DOHH2 (cell line): Measurements from ENCODE around the gene LETMD1.

Experiments used
- H3F3A ChIP-seq: fragments of 200-600 bp; sonication (generic), shearing (Covaris generic); 2 replicates; pipeline ENCODE4 v1.6.0; 2016; ENCODE audit warnings: antibody characterized with exemption, mild to moderate bottlenecking; ENCODE audit not compliant: control insufficient read depth, insufficient read depth
- H3K27ac ChIP-seq: fragments of 200-600 bp; sonication (generic); 2 replicates; pipeline ENCODE4 v1.5.1; 2014; ENCODE audit warnings: low read depth, mild to moderate bottlenecking, low read length, moderate library complexity
- H3K27me3 ChIP-seq: fragments of 200-600 bp; sonication (generic); 2 replicates; pipeline ENCODE4 v1.6.1; 2014; ENCODE audit warnings: mild to moderate bottlenecking, low read length, mixed read lengths; ENCODE audit not compliant: control insufficient read depth
- H3K36me3 ChIP-seq: fragments of 200-600 bp; sonication (generic); 2 replicates; pipeline ENCODE4 v1.6.1; 2014; ENCODE audit warnings: mild to moderate bottlenecking, low read length, moderate library complexity, mixed read lengths; ENCODE audit not compliant: control insufficient read depth
- H3K4me1 ChIP-seq: fragments of 200-600 bp; sonication (generic); 2 replicates; pipeline ENCODE4 v1.6.1; 2014; ENCODE audit warnings: mild to moderate bottlenecking, low read length, mixed read lengths; ENCODE audit not compliant: control insufficient read depth
- H3K4me2 ChIP-seq: fragments of 200-600 bp; sonication (generic); 2 replicates; pipeline ENCODE4 v1.6.0; 2014; ENCODE audit warnings: mild to moderate bottlenecking, low read length, moderate library complexity
- H3K4me3 ChIP-seq: fragments of 200-600 bp; sonication (generic); 2 replicates; pipeline ENCODE4 v1.5.1; 2014; ENCODE audit warnings: mild to moderate bottlenecking, low read length, mixed read lengths
- H3K79me2 ChIP-seq: fragments of 200-600 bp; sonication (generic); 2 replicates; pipeline ENCODE4 v1.6.1; 2014; ENCODE audit warnings: mild to moderate bottlenecking, low read length, mixed read lengths; ENCODE audit not compliant: control insufficient read depth
- H3K9me2 ChIP-seq: fragments of 200-600 bp; sonication (generic); replicated peaks from 2 replicates; pipeline ENCODE4 v1.6.1; 2014; ENCODE audit warnings: mild to moderate bottlenecking, low read length, mixed read lengths; ENCODE audit not compliant: control insufficient read depth
- H3K9me3 ChIP-seq: fragments of 200-600 bp; sonication (generic); 2 replicates; pipeline ENCODE4 v1.6.1; 2014; ENCODE audit warnings: antibody characterized with exemption, low read length, mixed read lengths; ENCODE audit not compliant: control insufficient read depth, insufficient read depth
- H4K20me1 ChIP-seq: fragments of 200-600 bp; sonication (generic); 2 replicates; pipeline ENCODE4 v1.6.0; 2014; ENCODE audit warnings: low read depth, mild to moderate bottlenecking, antibody characterized with exemption, low read length, moderate library complexity; ENCODE audit not compliant: control insufficient read depth, insufficient read depth
- EZH2phosphoT487 ChIP-seq: fragments of 200-600 bp; sonication (generic); IDR thresholded peaks from 2 replicates; pipeline ENCODE4 v1.6.1; 2017; ENCODE audit warnings: borderline replicate concordance, mild to moderate bottlenecking, antibody characterized with exemption, low read length, moderate library complexity, mixed read lengths
- TF ChIP-seq, protein P1 (sequence below): fragments of 200-600 bp; sonication (generic); IDR thresholded peaks from one replicate; pipeline ENCODE4 v1.5.1; 2014; ENCODE audit warnings: antibody characterized with exemption, mild to moderate bottlenecking, low read depth, low read length; ENCODE audit not compliant: poor library complexity, severe bottlenecking

Gene LETMD1, protein sequence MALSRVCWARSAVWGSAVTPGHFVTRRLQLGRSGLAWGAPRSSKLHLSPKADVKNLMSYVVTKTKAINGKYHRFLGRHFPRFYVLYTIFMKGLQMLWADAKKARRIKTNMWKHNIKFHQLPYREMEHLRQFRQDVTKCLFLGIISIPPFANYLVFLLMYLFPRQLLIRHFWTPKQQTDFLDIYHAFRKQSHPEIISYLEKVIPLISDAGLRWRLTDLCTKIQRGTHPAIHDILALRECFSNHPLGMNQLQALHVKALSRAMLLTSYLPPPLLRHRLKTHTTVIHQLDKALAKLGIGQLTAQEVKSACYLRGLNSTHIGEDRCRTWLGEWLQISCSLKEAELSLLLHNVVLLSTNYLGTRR

GRCh38 chr12:51047655-51048540, at the start of gene LETMD1:
Gene LETMD1, plus strand, starts transcription at chr12:51048327. Its CDS starts 30 bp downstream, at chr12:51048357.
- H3K9me2 ChIP-seq, result no peaks in the 10 kb centered on the region
- H3K4me1 ChIP-seq, result peaks cover 17% of the 10 kb centered on the region
- H3K79me2 ChIP-seq, result peaks cover 34% of the 10 kb centered on the region
- peaks cover 31% of the 10 kb centered on the region for H3K36me3 ChIP-seq
- peak within 1 kb of the TSS; percentile 74 for H3K4me3 ChIP-seq
- H3K27ac ChIP-seq, result peak within 1 kb of the TSS; percentile 55
- H3K27me3 ChIP-seq, result no peaks in the 10 kb centered on the region
- H4K20me1 ChIP-seq, result no peaks in the 10 kb centered on the region
- H3K4me2 ChIP-seq, result peak within 1 kb of the TSS; percentile 59
- TF ChIP-seq, protein P1, sequence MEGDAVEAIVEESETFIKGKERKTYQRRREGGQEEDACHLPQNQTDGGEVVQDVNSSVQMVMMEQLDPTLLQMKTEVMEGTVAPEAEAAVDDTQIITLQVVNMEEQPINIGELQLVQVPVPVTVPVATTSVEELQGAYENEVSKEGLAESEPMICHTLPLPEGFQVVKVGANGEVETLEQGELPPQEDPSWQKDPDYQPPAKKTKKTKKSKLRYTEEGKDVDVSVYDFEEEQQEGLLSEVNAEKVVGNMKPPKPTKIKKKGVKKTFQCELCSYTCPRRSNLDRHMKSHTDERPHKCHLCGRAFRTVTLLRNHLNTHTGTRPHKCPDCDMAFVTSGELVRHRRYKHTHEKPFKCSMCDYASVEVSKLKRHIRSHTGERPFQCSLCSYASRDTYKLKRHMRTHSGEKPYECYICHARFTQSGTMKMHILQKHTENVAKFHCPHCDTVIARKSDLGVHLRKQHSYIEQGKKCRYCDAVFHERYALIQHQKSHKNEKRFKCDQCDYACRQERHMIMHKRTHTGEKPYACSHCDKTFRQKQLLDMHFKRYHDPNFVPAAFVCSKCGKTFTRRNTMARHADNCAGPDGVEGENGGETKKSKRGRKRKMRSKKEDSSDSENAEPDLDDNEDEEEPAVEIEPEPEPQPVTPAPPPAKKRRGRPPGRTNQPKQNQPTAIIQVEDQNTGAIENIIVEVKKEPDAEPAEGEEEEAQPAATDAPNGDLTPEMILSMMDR, result peak; percentile 93
- TF ChIP-seq EZH2phosphoT487, result no peak
- no peaks in the 10 kb centered on the region for H3F3A ChIP-seq
- no peaks in the 10 kb centered on the region for H3K9me3 ChIP-seq

DNA sequence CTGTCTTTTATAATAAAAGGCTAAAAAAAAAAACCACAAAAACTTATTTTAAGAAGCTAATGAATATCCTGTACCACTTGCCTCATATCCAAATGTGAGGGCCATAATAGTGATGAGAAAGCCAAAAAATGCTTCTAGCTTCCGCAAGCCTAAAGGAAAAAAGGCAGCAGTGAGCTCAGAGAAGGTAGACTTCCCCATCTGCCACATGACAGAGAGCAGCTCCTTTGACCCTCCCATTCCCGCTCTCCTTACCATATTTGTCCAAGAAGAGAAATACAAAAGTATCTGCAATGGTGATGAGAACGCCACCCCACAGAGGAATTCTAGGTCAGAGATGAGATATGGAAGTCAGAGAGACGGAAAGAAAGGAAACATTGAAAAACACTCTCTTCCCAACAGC, 49.0 kb upstream of the LETMD1 start:
- TF ChIP-seq, protein P1, result no peak
- TF ChIP-seq EZH2phosphoT487, result no peak
- no peaks in the 10 kb centered on the region for H3K27me3 ChIP-seq
- no peaks in the 10 kb centered on the region for H4K20me1 ChIP-seq
- no peaks in the 10 kb centered on the region for H3K9me3 ChIP-seq
- H3F3A ChIP-seq, result no peaks in the 10 kb centered on the region
- no peak overlapping the region for H3K4me2 ChIP-seq
- no peaks in the 10 kb centered on the region for H3K79me2 ChIP-seq
- peaks cover 34% of the 10 kb centered on the region for H3K36me3 ChIP-seq
- no peak overlapping the region for H3K4me3 ChIP-seq
- H3K9me2 ChIP-seq, result no peaks in the 10 kb centered on the region
- H3K27ac ChIP-seq, result no peak overlapping the region
- H3K4me1 ChIP-seq, result no peaks in the 10 kb centered on the region

DNA sequence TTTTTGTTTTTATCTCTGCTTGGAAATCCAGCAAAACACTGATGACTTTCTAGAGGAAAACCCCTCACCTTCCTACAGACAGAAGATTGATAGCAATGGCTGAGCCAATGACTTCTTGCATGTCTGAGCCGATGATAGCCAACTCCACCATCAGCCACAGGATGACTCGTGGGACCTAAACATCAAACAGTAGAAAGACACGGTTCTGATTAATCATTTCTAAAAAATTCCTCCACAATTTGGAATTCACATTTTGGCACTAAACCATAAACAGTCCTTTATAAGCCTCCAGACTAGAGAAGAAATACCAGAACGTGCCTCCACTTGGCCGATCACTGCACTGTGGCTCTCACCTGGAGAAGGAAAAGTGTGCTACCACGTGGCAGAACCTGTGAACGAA, 47.9 kb upstream of the LETMD1 start:
- H3K4me2 ChIP-seq, result no peak overlapping the region
- 0 out of 2 replicates have a peak, but pooled peaks cover 2% of the 10 kb centered on the region for H3F3A ChIP-seq
- H3K9me3 ChIP-seq, result no peaks in the 10 kb centered on the region
- TF ChIP-seq, protein P1, result no peak
- TF ChIP-seq EZH2phosphoT487, result no peak
- H3K27me3 ChIP-seq, result no peaks in the 10 kb centered on the region
- no peak overlapping the region for H3K4me3 ChIP-seq
- no peaks in the 10 kb centered on the region for H3K79me2 ChIP-seq
- no peaks in the 10 kb centered on the region for H4K20me1 ChIP-seq
- H3K4me1 ChIP-seq, result no peaks in the 10 kb centered on the region
- no peak overlapping the region for H3K27ac ChIP-seq
- H3K36me3 ChIP-seq, result peaks cover 36% of the 10 kb centered on the region
- H3K9me2 ChIP-seq, result no peaks in the 10 kb centered on the region
